Measurements from ENCODE around the gene ALDOC.

Gene ALDOC

DNA sequence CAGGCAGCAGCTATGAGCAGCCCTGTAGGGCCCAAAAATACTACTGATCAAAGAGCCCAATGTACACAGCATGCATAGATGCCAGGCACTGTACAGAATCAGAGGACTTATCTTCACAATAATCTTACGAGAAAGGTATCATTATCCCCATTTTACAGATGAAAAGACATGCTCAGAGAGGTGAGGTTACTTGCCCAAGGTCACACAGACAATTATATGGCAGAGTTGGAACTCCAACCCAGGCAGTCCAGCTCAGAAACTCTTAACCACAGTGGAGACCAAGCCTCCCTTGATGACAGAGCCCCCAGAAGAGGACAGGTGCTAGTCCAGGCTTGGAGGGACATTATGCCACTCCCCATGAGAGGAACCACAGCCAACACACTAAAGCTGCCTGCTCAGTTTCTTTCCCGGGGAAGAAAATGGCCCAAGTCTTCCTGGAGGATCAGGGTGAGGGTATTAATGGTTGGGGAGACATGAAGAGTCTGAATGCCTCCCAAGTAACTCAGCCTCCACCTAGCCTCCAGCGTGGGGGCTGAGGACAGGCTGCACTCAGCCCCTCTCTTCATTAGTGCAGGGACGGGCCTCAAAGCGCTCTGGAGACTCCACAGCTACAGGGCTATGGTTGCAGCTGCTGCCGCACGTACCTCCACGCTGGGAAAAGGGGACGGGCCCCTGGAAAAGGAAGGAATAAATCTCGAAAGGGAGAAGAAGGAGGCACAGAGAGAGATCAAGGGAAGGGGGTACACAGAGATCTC is 25.1 kb downstream of the ALDOC start:
- no peak for DNase-seq

DNA sequence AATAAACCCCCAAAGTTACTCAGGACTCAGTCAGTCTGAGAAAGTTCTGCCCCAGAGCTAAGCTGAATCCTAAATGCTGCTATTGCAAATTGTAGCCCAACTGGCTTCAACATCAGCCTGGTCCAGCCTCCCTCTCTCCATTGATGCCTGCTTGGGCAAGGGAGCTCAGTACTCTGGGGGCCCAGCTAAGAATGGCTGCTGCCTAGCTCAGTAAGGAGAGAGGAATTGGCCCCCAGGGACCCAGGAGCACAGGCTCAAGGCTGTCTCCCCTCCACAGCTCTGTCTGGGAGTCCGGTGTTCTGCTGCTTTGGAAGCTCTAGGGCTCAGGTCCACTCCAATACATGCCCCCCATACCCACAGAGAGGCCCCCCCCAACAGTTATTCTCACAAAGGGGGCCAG is 25.8 kb downstream of the ALDOC start:
- no peak for DNase-seq

DNA sequence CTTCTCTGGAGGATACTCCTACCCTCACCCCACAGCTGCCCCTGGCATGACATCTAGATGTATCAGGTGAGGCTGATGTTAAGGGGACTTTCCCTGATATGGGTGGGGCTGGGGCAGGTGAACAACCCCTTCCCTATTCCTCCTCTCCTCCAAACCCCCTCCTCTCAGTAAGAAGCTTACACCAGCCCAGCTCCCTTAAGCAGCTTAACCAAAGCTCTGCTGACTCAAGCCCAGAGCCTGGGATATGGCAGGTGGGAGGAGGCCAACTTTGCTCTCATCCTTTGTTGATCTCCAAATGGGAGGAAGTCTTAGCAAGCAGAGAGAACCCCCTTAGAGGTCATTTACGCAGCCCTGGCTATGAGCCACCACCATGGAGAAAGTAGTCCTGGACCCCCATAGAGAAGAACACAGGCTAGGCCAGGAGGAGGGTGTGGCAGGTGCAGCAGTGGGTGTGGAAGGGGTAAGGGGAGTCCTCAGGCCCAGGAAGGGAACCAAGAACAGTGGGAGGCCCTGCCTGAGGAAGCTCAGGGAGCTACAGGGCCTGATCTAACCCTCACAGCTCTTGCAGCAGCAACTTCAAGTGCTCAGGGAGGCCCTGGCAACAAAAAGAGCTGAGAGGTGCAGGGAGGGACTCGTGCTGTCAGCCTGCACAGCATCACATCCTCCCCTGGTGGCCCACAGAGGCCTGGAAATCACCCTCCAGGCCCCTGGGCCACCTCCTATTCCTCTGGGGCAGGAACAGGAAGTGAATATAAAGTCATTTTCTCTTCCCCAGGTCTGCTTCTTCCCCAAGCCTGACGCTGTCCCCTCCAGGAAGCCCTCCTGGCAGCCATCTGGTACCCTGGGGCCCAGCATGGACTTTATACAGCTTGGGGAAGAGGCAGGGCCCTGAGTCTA is 27.2 kb downstream of the ALDOC start:
- peak; percentile 48 to 89 (median 62) for DNase-seq

DNA sequence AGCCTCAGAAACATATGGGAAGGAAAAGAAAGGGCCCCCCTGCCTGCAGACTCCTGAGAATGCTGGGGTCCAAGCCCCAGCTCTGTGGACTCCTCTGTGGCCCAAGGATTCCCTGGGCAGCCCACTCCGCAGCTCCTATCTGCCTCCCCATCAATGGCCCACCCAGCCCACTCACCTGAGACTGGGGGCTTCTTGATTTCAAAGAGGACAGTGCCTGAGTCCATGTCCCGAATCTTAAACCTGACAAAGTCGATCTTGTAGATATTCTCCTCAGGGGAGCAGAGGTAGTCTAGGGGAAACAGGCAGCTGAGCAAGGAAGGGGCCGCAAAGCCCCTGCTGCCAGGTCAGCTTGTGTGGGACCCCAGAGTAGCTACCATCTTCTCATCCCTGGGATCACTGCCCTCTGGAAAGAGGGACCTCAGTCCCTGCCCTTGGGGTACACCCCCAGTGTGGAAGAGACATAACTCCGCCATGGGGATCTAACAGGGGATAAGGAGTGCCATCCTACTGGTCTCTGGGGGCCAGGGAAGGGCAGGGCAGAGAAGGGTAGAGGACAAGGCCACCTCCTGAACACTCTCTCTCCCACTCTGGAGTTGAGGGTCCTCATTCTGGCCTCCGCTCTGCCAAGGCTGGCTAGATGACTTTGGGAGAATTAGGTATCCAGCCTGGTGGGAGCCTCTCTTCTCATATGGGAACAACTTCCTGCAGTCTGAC is 28.1 kb downstream of the ALDOC start:
- no peak for DNase-seq

DNA sequence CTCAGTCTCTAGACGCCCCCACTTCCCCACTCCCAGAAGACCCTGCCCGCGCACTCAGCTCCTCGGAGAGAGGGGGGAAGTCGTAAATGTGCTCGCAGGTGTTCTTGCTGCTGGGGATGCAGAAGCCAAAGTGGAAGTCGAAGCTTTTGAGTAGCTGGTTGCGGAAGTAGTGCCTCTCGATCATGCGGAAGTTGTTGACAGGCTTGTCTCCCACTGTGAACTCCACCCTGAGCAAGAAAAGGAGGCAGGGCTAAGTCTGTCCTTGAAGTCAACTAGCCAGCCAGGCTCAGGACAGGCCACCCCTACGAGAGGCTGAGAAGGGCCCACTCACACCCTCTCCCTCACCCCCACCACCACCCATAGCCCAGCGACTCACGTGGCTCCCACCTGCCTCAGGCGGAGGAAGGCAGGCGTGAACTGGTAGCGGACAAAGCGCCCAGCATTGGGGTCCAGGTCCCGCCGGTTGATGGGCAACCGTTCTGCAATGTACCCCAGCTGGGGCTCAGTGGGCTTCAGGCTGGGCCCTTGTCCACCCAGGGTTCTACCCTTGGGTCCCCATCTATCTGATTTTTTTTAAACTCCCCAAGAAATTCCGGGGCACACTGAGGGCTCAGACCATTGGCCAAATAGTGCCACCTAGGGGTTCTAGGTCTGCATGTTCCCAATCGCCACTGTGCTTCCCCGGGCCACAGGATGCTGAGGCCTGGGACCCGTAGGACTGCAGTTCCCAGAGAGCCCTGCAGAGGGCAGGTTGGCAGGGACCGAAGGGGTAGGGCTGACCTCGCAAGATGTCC is 28.9 kb downstream of the ALDOC start:
- peak; percentile 21 to 73 (median 38) for DNase-seq

DNA sequence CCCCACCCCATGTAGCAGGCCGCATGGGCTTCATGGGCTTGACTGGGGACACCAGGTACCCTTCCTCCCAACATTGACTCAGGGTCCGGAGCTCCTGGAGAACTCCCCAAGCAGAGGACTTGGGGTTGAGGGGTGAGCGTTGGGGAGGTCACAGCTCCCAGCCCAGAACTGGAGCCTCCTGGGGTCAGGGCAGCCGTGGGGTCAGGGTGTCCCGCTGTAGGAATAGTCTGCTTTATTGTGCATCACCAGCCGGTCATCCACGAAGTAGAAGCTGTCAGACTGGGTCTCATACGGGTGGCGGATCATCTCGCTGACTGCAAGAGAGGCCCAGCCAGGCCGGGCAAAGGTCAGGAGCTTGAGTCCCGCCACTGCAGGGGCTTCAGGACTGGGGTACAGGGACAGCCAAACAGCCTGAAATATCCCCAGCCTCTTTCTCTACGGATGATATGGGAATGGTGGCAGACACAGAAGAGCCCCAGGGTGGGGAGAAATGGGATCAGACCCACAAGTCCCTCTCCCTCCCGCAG is 29.5 kb downstream of the ALDOC start:
- no peak for DNase-seq

DNA sequence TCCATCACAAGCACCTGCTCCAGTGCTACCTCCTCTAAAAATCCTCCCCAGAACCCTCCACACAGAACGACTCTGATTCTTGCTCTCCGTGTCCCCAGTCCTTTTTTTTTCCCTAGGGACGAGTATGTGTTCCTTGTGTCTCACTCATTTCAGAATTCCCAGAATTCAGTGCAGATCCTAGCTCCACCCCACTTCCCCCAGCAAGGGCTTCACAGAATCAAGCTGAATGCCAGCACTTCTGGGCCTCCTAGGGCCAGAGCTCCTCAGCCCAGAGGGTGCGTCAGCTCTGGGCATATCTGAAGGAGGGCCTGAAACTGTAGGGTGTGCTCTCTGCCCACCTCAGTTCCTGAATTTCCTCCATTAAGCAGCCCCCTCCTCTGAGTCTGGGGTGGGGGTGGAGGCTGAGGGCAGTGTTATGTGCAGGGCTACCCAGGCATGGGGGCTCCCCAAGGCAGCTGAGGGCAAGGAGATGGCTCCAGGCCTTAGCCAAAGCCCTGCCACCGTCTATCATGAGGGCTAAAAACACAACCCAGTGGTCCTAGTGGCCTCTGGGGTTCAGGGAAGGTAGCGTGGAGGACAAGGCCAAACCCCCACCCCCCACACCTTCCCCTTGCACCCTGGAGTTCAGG is 30.8 kb downstream of the ALDOC start:
- DNase-seq: no peak

DNA sequence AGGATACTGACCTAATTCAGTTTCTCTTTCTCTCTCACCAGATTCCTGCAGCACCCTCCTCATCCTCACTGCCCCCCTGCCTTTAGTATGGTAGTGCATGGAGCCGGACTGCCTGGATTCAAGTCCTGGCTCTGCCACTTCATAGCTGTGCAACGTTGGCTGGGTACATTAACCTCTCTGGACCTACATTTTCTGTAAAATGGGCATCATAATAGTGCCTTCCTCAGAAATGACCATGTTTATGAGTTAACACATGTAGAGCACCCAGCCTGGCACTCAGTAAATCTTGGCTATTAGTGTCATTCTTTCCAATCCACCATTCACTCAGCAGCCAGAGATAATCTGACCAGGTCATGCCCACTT is 31.6 kb downstream of the ALDOC start:
- DNase-seq: no peak

DNA sequence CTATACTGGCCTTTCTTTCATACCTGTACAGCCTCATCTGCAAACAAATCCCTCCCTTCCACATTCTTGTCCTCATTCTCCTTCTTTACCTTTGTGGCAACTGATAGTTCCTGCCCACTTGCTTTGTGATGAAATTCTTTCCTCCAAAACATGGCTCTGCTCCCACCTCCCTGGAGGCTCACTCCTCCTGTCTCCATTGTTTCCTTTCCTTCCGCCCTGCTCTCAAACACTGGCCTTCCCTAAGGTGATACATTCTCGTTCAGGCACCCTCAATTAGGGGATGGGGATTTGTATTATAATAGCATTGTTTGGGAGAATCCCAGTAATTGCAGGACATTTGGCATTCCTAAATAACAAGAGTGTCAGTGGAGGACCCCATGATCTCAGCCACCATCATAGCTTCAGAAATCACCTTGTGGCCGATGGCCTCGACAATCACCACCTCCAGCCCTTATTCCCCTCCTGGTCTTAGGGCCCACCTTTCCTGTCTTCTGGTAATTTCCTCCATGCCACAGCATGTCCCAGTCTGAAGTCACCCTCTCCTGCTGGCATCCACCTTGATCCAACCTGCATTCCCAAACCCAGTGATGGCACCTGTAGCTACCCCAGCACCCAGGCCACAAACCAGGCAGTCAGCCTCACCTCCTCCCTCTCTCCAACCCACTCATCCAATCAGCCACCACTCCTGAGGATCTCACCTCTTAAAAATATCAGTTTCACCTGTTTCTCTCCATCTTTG is 32.1 kb downstream of the ALDOC start:
- no peak for DNase-seq

DNA sequence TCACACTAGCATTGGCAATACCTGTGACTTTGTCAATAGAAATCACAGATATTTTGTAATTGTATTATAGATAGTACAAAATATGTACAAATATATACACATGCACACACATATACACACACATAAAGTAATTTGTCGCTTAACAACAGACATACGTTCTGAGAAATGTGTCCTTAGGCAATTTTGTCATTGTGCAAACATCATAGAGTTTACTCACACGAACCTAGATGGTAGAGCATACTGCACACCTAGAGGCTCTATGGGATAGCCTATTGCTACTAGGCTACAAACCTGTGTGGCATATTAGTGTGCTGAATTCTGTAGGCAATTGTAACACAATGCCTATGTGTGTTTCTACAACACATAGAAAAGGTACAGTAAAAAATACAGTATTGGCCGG is 35.3 kb downstream of the ALDOC start:
- no peak for DNase-seq

DNA sequence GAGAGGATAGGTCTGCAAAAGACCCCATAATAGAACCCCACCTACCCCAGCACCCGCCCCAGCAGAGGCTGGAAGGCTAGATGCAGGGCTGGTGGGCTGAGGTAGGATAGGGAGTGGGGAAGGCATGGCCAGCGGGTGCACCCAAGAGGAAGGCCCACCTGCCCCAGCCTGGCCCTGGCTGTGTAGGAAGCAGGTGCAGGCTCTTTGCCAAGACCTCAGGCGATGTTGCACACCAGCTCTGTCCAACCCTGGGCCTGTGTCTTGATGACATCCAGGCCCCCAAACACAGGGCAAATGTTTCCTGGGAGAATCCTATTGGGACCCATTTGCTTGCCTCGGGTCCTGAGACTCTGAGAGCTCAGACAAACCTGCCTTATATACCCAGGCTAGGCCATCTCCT is 36.5 kb downstream of the ALDOC start:
- no peak for DNase-seq

DNA sequence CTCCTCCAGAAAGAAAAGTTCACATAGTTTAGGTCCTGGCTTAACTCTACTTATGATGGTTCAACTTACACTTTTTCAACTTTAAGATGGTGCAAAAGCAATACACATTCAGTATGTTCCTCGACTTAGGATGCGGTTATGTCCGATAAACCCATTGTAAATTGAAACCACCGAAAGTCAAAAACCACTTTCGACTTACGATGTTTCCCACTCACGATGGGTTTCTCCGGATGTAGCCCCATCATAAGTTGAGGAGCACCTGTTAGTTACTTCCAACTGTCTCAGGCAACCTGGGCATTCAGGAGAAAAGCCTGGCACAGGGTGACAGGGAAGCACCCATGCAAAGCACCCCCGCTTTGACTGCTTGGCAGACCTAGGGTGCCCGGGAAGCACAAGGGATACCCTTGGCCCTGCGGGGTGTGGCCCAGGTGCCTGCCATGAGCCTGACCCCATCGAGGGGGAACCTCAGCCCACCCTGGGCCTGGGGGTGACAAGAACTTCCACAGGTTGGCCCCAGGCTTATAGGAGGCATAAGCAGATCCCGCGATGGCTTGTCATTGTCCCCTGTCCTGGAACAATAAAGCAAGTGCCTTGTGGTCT is 38.3 kb downstream of the ALDOC start:
- DNase-seq: no peak

DNA sequence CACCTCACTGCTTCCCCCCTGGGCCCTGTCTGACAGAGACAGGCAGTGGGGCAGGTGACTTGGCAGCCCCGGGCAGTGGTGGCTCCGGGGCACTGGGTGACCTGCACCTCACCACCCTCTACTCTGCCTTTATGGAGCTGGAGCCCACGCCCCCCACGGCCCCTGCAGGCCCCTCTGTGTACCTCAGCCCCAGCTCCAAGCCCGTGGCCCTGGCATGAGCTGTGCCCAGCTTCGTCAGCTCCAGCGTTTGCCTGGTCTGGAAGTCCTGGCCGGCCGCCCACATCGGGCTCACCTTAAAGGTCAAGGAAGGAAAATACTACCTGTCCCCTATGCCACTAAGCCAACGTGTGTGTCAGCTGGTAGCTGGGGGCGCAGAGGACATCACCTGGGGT is 39.5 kb downstream of the ALDOC start:
- DNase-seq: no peak

DNA sequence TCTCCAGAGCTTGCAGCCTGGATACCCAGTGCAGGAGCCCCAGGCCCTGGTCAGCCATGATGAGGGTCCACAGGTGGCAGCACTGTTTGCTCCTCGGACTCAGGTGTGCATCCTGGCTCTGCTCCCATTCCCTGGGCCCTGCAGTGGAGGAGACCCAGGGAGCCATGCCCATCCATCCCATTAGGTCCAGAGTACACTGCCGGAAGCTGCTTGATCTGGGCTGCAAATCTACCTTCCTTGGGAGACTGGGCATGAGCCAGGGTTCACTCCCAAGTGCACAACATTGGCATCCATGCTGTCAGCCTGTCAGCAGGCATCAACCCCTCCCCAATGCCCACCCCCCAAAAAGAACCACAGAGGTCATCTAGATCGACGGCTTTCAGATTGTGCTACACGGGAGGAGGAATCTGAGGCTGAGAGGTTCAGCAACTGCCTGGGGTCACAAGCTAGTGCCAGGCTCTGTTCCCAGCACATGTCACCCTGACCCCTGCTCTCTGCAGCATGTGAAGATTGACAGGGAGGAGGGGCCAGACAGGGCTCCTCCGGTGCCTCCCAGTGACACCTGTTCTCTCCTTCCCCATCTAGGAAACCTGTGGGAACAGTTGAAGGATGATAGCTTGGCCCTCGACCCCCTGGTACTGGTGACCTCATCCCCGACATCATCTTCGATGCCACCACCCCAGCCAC is 40.0 kb downstream of the ALDOC start:
- DNase-seq: no peak

DNA sequence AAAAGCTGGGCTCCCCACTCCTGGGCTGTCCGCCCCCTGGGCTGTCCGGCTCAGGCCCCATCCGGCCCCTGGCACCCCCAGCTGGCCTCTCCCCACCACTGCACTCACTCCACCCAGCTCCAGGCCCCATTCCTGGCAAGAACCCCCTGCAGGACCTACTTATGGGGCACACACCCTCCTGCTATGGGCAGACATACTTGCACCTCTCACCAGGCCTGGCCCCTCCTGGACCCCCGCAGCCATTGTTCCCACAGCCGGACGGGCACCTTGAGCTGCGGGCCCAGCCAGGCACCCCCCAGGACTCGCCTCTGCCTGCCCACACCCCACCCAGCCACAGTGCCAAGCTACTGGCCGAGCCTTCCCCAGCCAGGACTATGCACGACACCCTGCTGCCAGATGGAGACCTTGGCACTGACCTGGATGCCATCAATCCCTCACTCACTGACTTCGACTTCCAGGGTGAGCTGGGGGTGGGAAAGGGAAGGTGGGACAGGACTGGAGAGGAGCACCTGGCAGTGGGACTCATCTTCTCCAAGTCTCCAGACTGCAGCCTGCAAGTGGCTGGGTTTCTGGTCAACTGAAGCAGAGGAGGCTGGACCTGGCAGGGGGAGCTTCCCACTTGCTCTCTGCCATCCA is 41.8 kb downstream of the ALDOC start:
- no peak for DNase-seq

DNA sequence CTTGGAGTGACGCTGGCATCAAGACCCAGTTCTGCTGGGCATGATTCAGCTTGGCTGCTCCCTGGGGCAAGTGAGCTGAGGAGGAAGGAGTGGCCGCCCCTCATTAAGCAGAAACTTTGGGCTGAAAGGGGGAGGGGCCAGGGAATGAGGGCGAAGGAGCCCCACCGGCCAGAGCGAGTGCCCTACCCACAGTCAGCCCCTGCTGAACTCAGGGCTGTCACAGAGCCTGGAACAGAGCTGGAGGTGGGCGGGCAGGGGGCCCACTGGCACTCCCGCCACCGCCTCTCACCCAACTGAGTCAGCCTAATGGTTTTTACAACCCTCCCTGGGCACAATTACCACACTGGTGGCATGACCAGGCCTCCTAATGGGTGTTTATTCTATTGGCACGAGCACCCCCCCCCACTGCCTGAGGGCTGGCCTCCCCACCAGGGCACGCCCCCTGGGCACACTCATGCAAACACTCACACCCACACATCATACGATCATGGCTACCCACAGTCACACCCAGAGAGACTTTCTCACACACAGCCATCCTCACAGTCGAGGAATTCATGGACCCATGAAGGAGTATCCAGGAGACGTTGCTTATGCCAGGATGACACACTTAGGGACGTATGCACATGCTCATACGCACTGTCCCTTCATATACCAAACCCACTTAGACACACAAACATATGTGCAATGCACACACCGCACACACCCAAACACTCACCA is 43.4 kb downstream of the ALDOC start:
- DNase-seq: no peak

DNA sequence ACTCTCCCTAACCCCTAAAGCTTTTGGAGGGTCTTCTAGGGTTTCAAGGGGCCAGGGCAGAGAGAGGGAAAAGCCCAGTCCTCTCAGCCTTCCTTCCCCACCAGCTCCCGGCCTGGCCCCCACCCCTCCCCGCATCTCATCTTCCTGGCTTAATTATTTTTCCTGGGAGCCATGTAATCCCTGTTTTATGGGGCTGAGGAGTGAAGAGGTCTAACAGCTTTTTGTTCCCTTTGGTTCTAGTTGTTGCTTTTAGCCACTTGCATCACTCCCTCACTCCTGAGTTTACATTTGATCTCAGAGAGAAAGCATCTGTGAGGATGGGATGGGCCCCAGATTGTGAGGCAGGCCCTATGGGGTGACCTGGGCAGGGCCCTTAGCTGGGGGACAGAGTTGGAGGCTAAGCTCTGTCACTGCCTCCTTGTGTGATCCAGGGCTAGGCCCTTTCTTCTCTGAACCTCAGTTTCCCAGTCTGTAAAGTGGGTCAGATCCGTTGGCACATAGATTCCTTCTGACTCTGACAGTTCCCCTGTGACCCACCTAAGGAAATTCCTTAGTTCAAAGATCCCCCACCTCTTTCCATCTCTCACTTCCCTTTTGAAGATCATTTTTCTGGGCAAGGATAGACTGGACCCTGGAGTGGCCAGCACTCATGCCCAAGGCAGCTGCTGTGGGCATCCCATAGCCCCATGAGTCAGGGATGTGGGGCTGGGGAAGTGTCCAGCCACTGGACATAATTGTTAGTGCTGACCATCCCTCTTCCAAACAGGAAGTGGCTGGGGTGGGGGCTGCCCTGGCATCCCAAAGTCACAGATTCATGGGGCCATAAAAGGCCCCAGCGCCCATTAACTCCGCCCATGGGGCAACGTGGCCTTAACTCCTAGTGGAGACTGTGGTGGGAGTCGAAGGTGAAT is 44.4 kb downstream of the ALDOC start:
- no peak for DNase-seq

DNA sequence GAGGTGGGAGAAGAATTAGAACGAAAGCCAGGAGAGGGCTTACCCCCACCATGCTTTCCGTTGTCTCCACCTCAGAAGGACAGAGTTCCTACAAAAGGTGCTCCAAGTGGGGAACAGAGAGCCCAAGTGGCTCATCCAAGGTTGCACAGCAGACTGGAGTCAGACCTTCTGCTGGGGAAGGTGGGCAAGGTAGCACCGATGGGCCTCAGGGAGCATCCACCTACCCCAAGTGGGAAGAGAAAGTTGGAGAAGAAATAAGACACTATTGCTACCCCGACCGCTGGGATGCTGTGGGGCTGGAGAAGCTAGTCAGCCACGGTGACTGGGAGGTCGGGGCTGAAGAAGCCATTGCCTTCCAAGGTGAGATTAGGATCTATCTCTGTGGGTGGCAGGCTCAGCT is 45.8 kb downstream of the ALDOC start:
- no peak for DNase-seq
